OCI-LY7 (cell line): Measurements from ENCODE around the gene MAEL. TPM values are rescaled to one million over a fixed set of nuclear protein-coding genes. Genes with fewer than 3 reads are reported as not detected.

Experiments
- BruUV-seq: library from RNA; stranded (reverse); fragments of 400-500 nt; replicated peaks from 2 replicates; lab custom pipeline; 2021; lab: Mats Ljungman, UMichigan
- CTCF ChIA-PET: fragments of 300-600 bp; sonication (Branson Sonifier 250); formaldehyde crosslinking; loops from one replicate; lab custom pipeline; 2022; ENCODE audit warnings: antibody characterized with exemption; ENCODE audit not compliant: unreplicated experiment; lab: Charles Lee
- POLR2A ChIA-PET: fragments of 300-600 bp; sonication (Branson Sonifier 250); formaldehyde crosslinking; loops from one replicate; lab custom pipeline; 2022; ENCODE audit warnings: antibody characterized with exemption; lab: Charles Lee
- DNase-seq: peaks from one replicate; pipeline ENCODE4 v3.0.0-alpha.2; 2015; ENCODE audit warnings: low spot score
- H2AFZ ChIP-seq: fragments of 200-600 bp; sonication (generic), shearing (Covaris generic); 2 replicates; pipeline ENCODE4 v1.6.1; 2014; ENCODE audit warnings: mild to moderate bottlenecking, antibody characterized with exemption, low read length, moderate library complexity
- H3K27ac ChIP-seq: fragments of 200-600 bp; sonication (generic); 2 replicates; pipeline ENCODE4 v1.5.1; 2014; ENCODE audit warnings: mixed run types, low read depth, mild to moderate bottlenecking, moderate library complexity, low read length, inconsistent platforms; ENCODE audit not compliant: poor library complexity, severe bottlenecking
- H3K36me3 ChIP-seq: fragments of 200-600 bp; sonication (generic); 2 replicates; pipeline ENCODE4 v1.6.1; 2014; ENCODE audit warnings: mild to moderate bottlenecking, antibody characterized with exemption, low read length, moderate library complexity, mixed read lengths; ENCODE audit not compliant: insufficient read depth
- H3K4me1 ChIP-seq: fragments of 200-600 bp; sonication (generic); 2 replicates; pipeline ENCODE4 v1.5.1; 2014; ENCODE audit warnings: mild to moderate bottlenecking, low read length; ENCODE audit not compliant: insufficient read depth, poor library complexity, severe bottlenecking
- H3K4me2 ChIP-seq: fragments of 200-600 bp; sonication (generic); 2 replicates; pipeline ENCODE4 v1.6.1; 2014; ENCODE audit warnings: mild to moderate bottlenecking, low read length
- H3K4me3 ChIP-seq: fragments of 200-600 bp; sonication (generic); 2 replicates; pipeline ENCODE4 v1.5.1; 2014; ENCODE audit warnings: mild to moderate bottlenecking, low read depth, low read length; ENCODE audit not compliant: poor library complexity, severe bottlenecking
- H3K79me2 ChIP-seq: fragments of 200-600 bp; sonication (generic); 2 replicates; pipeline ENCODE4 v1.6.1; 2016; ENCODE audit warnings: low read depth, mild to moderate bottlenecking, low read length, moderate library complexity, mixed read lengths; ENCODE audit not compliant: insufficient read depth
- H3K9me2 ChIP-seq: fragments of 200-600 bp; sonication (generic); 2 replicates; pipeline ENCODE4 v1.6.1; 2016; ENCODE audit warnings: mild to moderate bottlenecking, low read length, mixed read lengths; ENCODE audit not compliant: insufficient read depth
- H3K9me3 ChIP-seq: fragments of 200-600 bp; sonication (generic); 2 replicates; pipeline ENCODE4 v1.6.1; 2014; ENCODE audit warnings: mild to moderate bottlenecking, mixed run types, low read length, mixed read lengths
- H4K20me1 ChIP-seq: fragments of 200-600 bp; sonication (generic); 2 replicates; pipeline ENCODE4 v1.6.1; 2014; ENCODE audit warnings: mild to moderate bottlenecking, antibody characterized with exemption, low read length, moderate library complexity, mixed read lengths; ENCODE audit not compliant: insufficient read depth
- CTCF ChIP-seq: fragments of 200-600 bp; sonication (generic); conservative IDR thresholded peaks from 2 replicates; pipeline ENCODE4 v1.5.1; 2014; ENCODE audit warnings: mild to moderate bottlenecking, antibody characterized with exemption, low read length, moderate library complexity, mixed read lengths
- EZH2phosphoT487 ChIP-seq: fragments of 200-600 bp; sonication (generic); IDR thresholded peaks from 2 replicates; pipeline ENCODE4 v1.6.1; 2018; ENCODE audit warnings: low read depth, borderline replicate concordance, mild to moderate bottlenecking, mixed run types, antibody characterized with exemption, low read length, moderate library complexity, mixed read lengths
- intact Hi-C: fragments of 100-400 bp; cut with micrococcal nuclease; formaldehyde crosslinking; loops from one replicate; pipeline ENCODE4 v1.10.0; 2022; ENCODE audit not compliant: unreplicated experiment
- total RNA-seq, 2 experiments: library from RNA; depleted of rRNA in 1 of 2; stranded (reverse); fragments of >200 nt in 1 of 2; shearing (Covaris generic) in 1 of 2; gene quantifications; 2 replicates each; pipeline ENCODE4 v1.2.3, GENCODE V29; 2014 to 2022

The MAEL gene
- total RNA-seq, 2 experiments from 2014 or later = not detected

- intact Hi-C loops = no loop called here
- H4K20me1 ChIP-seq = no peaks in the 10 kb centered on the region
- H3K9me3 ChIP-seq = no peaks in the 10 kb centered on the region
- H3K4me1 ChIP-seq = no peaks in the 10 kb centered on the region
- H2AFZ ChIP-seq = no peak overlapping the region
- TF ChIP-seq CTCF = no peak
- TF ChIP-seq EZH2phosphoT487 = no peak
- CTCF ChIA-PET = no interaction called here
- H3K9me2 ChIP-seq = no peaks in the 10 kb centered on the region
- BruUV-seq = no TSS peak
- POLR2A ChIA-PET = no interaction called here
- no peaks in the 10 kb centered on the region for H3K36me3 ChIP-seq
- H3K4me2 ChIP-seq = no peak overlapping the region
- H3K79me2 ChIP-seq = no peaks in the 10 kb centered on the region
- no peak overlapping the region for H3K4me3 ChIP-seq
- no peak for DNase-seq
- no peak overlapping the region for H3K27ac ChIP-seq
Observed at GRCh38 chr1:166952002-166952746, 36.9 kb upstream of the MAEL start.

GRCh38 chr1:166953491-166953890 lies 35.6 kb upstream of the MAEL start:
- no peak overlapping the region for H3K27ac ChIP-seq
- no peaks in the 10 kb centered on the region for H3K79me2 ChIP-seq
- intact Hi-C loops = no loop called here
- H3K4me1 ChIP-seq = no peaks in the 10 kb centered on the region
- no peaks in the 10 kb centered on the region for H3K9me2 ChIP-seq
- no peak overlapping the region for H3K4me2 ChIP-seq
- ChIA-PET POLR2A (no interaction called here), CTCF (interaction anchor here (0.5 kb wide), 1 partner anchor 106 kb away, joined by 3 read pairs; no protein-coding TSS in a partner anchor)
- H3K36me3 ChIP-seq = no peaks in the 10 kb centered on the region
- no peak overlapping the region for H2AFZ ChIP-seq
- no peaks in the 10 kb centered on the region for H3K9me3 ChIP-seq
- no TSS peak for BruUV-seq
- no peaks in the 10 kb centered on the region for H4K20me1 ChIP-seq
- no peak overlapping the region for H3K4me3 ChIP-seq
- no peak for DNase-seq
- TF ChIP-seq CTCF (no peak), EZH2phosphoT487 (no peak)
